Stimulated activated CD8-positive, alpha-beta memory T cell treated with anti-CD3 and anti-CD28 coated beads, Interleukin-12 subunit alpha, Interleukin-12 subunit beta, amount 100 ng/mL, for 4 hours (primary cell): Measurements from ENCODE around the gene CCDC182.
A peak's percentile ranks its signal among the peaks of the same experiment; 100 is the strongest.

Source experiments
- DNase-seq: peaks from one replicate; pipeline ENCODE4 v3.0.0-alpha.2; 2020; ENCODE audit warnings: low read depth

CCDC182 gene

DNA sequence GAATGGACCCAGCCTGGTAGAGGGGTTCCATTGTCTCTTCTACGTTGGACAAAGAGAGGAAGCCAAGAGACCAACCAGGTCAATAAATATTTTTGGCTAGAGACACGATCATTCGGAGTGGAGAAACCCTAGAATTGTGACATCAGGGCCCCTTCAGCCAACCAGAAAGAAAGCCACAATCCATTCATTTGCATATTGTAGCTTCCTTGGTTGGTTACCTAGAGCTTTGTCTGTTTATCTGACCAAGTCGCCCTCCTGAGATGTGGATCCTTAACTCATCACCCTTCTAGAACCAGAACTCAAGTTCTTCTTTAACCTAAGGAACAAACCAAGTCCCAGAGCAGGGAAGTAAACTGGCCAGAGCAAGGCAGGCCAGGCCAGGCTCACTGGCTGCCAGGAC, at the start of gene CCDC182:
Gene CCDC182 (minus strand): TSS at position 58 of the 400 bp plus-strand sequence. CDS start 27 bp downstream, at position 31.
- no peak for DNase-seq

GRCh38 chr17:57794841-57795240, 49.7 kb upstream of the CCDC182 start:
- no peak for DNase-seq

- no peak for DNase-seq
Observed at GRCh38 chr17:57788725-57789124, 43.6 kb upstream of the CCDC182 start.

- no peak for DNase-seq
Observed at GRCh38 chr17:57785022-57785421, 39.9 kb upstream of the CCDC182 start.

GRCh38 chr17:57784226-57784895, 39.3 kb upstream of the CCDC182 start:
- no peak for DNase-seq

DNA sequence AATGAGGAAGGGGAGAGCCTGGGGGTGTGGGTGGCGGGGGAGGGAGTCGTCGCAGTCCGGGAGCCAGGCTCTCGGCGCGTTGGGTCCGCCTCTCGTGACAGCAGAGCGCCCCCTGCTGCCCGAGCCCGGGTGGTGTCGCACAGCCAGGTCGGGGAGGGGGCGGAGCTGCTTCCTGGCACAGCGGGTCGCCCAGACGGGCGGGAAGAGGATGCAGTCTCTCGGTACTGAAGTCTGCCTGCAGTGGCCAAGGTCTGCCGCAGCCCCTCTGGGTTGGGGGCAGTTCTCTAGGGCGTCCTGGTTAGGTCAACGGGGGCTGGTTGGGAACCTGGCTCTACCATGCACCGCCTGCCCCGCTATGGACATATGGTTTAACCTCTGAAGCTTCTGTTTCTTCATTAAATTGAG, 38.2 kb upstream of the CCDC182 start:
- DNase-seq = peak; percentile 45

- DNase-seq = no peak
Observed at GRCh38 chr17:57782647-57783337, 37.7 kb upstream of the CCDC182 start.

DNA sequence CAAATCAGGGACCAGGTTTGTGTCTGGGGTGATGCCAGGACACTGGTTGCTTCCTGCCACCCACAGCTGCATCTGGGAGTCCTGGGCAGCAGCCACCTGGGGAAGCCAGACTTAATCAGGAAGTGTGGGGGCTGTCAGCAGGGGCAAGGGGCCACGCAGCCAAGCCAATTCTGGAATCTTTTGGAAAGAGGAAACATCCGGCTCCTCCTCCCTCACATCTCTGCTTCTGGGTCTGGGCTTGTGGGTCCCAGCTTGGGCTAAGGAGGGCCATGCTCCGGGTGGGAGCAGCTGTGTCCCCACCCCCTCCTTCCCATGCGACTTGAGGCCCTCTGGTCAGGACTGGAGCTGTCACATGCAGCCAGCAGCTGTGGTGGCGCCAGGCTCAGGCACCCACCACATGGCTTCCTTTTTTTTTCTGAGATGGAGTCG, 37.0 kb upstream of the CCDC182 start:
- DNase-seq = no peak

GRCh38 chr17:57781386-57782061, 36.4 kb upstream of the CCDC182 start:
- no peak for DNase-seq

GRCh38 chr17:57779706-57780105, 34.6 kb upstream of the CCDC182 start:
- no peak for DNase-seq

GRCh38 chr17:57778306-57778705, 33.2 kb upstream of the CCDC182 start:
- DNase-seq = no peak

DNA sequence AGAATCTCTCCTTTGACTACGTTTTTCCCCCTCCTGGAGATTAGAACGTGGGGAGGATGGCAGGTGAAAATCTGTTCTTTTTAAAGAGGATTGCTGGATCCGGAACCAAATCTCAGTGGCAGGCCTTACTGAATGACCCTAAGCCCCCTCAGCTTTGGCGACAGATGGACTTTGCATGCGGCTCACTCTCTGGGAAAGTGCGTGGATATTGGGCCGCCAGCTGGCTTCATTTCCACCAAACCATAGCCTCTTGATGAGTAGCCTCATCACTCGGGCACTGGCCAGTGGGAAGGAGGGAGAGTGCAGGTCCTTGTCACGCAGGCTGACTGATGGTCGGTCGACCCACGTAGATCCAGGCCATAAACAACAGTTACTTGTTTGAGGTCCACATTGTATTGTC, 31.3 kb upstream of the CCDC182 start:
- DNase-seq = no peak

- DNase-seq = no peak
Observed at GRCh38 chr17:57774872-57775271, 29.8 kb upstream of the CCDC182 start.

DNA sequence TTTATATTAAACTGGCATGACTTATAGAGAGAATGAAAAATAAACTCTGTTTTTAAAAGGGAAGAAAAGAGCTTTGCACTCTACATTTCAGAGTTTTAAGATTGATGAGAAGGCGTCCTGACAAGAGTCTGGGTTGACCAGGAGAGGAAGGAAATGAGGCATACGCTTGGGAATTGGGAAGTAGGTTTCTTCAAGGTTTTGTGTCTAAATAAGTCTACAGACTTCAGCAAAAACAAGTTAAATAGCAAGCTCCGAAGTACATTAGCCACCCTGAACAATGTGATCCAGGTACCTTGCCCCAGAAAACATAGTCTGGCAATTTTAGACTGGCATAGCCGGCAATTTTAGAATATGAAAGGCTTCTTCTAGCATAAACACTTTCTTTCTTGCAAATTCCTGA, 28.5 kb upstream of the CCDC182 start:
- DNase-seq = no peak

- DNase-seq = no peak
Observed at GRCh38 chr17:57772774-57773173, 27.7 kb upstream of the CCDC182 start.

DNA sequence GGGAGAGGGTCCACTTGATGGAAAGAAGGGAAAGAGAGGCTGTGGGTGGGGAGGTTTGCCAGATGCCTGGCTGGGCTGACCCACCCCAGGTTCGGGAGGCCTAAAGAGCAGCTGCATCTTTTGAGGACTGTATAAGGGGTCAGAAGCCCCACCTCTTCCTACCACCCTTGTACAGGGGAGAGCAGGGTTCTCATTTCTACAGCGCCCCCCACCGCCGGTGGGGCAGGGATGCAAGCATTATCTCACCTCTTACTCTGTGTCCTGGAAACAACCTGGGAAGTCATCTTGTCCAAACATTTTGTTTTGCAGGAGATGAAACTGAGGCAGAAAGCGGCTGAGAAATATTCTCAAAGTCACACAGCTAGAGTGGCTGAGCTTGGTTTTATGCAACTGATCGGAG, 22.5 kb upstream of the CCDC182 start:
- no peak for DNase-seq

- no peak for DNase-seq
Observed at GRCh38 chr17:57766318-57766943, 21.3 kb upstream of the CCDC182 start.

DNA sequence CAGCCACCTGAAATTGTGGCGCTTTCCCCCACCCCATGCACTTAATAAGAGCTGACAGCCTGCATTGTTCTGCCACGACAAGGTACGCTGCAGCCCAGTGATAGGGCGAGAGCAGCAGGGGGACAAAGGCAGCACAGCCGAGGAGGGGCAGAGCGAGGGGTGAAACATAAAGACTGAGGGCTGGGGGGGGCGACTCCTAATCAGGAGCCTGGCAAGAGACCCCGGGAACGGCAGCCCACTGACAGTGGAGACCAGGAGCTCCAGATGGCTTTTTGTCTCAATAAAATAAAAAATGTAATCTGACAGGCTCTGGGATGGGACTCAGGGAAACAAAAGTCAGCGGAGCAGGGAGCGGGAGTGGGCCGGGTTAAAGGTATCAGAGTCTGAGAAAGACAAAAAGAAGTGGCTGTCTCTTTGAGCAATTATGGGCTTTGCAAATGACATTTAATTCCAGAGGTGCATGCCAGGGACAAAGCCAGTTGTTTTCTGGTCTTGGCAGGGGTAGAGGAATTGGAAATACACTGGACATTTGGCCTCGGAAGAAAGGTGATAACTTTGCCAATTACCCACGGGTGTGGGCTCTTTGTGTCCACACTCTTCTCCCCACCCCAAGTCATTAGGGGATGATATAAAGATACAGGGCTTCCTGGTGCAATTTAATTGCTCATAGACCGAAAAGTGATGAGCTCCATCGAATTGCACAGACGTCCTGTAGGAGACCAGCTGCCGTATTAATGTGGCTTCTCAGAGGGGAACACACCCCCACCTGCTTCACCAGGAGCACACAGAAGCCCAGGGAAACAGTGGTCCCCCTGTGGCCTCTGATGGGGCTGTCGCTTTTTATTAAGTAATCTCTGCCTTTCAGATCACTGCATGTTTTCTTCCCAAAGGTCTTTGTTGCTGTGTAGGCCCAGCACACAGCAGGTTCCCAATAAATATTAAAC, 17.6 kb upstream of the CCDC182 start:
- DNase-seq = no peak

GRCh38 chr17:57761887-57762286, 16.8 kb upstream of the CCDC182 start:
- DNase-seq = no peak

- DNase-seq = no peak
Observed at GRCh38 chr17:57760046-57760445, 14.9 kb upstream of the CCDC182 start.

- DNase-seq = no peak
Observed at GRCh38 chr17:57758654-57759053, 13.6 kb upstream of the CCDC182 start.

- DNase-seq = no peak
Observed at GRCh38 chr17:57757735-57758134, 12.6 kb upstream of the CCDC182 start.
